Hematopoietic multipotent progenitor cell treated with erythropoietin and hydrocortisone succinate and interleukin-3 and kit ligand, for 6 days (in vitro differentiated cells): Measurements from ENCODE around the gene CRAMP1.
A peak's percentile ranks its signal among the peaks of the same experiment; 100 is the strongest.

ENCODE experiments used
- DNase-seq: peaks from one replicate; pipeline ENCODE4 v3.0.0-alpha.2; 2015

CRAMP1 gene

DNA sequence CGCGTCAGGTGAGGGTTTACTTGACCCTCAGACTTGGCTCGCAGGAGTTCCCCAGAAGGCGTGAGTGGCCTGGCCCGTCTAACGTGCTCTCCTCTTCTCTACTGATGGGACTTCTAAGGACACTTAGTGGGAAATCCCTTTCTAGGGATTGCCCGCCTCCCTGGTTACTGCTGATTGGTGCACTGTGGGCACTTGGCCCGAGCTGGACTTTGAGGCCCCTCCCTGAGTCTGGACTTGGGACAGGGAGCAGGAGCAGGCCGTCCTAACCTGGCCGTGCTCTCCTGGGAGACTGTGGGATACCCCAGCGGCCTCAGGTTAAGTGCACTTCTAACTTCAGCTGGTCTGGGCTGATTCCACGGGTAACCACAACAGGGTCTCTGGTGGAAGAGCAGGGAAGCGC, 15.0 kb upstream of the CRAMP1 start:
- no peak for DNase-seq

DNA sequence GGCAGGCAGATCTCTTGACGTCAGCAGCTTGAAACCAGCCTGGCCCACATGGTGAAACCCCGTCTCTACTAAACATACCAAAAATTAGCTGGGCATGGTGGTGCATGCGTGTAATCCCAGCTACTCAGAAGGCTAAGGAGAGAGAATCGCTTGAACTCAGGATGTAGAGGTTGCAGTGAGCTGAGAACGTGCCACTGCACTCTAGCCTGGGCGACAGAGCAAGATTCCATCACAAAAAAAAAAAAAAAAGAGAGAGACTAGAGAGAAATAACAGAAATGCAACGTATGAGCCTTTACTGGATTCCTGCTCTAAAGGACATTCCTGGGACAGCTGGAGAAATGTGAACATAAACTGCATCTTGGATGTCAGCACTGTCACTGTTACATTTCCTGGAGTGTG, 11.1 kb upstream of the CRAMP1 start:
- no peak for DNase-seq

DNA sequence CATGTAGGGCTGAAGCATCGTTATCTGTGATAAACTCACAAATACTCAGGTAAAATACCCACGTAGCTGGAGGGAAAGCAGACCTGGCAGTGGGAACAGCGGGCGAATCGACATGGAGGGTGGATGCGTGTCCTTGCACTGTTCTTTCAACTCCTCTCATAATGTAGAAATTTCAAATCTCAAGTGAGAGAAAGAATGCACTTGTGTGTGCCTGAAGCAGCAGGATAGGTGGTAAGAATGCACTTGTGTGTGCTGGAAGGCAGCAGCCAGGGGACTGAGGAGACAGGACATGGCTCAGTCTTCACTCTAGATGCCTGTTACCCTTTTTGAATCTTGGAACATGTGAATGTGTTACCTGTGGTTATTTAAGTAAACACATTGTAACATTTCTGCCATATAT, 10.7 kb upstream of the CRAMP1 start:
- no peak for DNase-seq

DNA sequence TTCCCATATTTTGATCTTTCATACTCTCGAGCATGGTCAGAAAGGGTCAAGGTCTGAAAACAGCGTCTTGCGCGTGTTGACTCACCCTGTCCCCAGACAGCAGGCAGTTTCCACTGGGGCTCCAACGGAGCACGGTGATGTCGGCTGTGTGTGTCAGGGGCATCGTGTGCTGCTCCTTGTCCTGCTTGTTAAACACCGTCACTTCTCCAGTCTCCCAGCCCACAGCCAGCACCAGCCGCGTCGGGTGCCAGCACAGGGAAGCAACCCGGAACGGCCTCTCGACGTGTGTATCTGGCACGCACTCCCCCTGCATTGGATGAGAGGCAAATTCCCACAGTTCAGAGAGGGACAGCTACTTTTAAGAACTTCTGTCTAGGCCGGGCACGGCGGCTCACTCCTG, 9.9 kb upstream of the CRAMP1 start:
- no peak for DNase-seq

DNA sequence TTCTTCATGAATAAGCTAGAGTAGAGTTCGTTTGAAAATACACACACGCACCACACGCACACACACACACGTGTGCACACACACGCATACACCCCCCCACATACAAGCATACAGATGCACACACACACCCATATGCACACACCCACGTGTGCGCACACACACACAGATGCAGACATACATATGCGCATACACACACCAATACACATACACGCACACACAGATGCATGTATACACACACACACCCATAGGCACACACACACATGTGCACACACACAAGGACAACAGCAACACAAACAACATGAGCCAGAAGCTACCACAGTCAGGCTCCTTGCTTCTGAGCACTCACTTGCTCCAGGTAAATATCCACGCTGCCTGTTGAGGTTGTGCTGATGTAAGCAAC, 5.4 kb upstream of the CRAMP1 start:
- DNase-seq, result no peak

DNA sequence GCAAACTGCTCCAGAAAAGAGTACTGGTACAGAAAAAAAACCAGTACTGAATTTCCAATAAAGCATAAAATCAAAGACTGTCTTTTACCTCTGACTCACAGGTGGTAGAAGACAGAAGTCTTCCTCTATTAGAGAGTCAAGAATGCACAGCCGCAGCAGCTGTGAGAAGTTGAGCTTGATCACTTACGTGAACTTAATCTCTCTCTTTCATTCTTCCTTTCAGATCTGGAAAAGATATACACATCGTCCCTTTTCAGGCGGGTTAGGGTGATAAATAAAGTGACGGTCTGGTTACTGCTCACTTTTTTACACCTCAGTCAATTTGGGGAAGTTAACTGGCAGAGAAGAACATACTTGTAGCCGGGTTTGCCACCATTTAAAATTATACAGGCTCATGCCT, 4.2 kb upstream of the CRAMP1 start:
- DNase-seq, result no peak

DNA sequence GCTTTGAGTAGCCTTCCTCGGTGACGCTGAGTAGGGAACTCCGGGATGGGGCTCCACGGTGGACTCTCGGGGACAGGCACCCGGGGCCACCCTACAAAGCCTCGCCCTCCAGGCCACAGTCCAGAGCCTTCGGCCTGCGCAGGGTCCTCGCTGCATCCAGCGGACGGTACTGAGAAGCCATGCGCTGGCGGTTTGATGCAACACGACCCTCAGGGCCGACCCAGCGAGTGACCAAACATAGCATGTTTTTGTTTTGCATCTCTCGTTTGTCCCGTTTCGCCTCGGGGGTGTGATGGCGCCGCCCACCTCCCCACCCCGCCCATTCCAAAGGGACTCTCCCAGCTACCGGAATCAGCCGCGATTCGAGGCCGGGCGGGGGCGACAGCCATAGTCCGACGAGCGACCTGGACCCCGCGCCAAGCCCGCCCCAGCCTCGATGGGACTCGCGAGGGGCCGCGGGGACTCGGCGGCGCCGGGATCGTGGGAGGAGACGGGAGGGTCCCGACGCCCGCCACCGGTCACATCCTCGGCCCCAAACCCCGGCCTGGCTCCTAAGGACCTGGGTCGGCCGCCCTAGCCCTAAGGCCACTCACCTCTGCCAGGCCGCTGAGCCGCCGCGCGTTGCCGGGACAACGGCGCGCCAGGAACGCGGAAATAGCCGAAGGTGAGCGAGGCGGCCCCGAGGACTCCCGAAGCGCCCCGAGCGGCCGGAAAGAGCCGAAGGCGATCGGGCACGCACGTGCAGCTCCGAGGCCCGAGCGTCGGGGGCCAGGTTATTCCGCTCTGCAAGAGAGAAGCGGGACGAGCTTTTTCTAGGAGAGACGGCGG, 1.9 kb upstream of the CRAMP1 start:
- peak; percentile 95 for DNase-seq

DNA sequence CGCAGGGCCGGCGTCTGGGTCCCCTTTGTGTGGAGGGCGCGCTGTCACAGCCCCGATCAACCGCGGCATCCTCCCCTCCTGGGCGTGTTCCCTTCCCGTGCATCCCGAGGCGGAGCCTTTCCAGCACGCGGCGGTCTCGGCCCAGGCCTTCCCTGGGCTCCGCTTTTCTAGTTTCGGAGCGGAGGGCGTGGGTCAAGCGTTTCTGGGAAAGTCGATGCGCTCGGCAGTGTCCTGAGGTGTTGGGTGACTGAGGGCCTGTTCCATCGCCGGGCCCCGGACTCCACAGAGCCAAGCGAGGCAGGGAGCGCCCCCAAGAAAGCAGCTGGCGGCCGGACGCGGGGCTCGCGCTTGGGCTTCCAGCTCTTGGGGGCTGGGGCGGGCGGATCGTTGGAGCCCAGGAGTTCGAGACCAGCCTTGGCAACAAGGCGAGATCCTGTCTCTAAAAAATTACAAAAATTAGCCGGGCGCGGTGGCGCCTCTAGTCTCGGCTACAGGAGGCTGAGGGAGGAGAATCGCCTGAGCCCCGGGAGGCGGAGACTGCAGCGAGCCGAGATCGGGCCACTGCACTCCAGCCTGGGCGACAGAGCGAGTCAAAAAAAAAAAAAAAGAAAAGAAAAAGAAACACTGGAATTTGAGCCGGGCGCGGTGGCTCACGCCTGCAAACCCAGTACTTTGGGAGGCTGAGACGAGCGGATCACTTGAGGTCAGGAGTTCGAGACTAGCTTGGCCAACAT, 1.1 kb upstream of the CRAMP1 start:
- DNase-seq, result no peak

DNA sequence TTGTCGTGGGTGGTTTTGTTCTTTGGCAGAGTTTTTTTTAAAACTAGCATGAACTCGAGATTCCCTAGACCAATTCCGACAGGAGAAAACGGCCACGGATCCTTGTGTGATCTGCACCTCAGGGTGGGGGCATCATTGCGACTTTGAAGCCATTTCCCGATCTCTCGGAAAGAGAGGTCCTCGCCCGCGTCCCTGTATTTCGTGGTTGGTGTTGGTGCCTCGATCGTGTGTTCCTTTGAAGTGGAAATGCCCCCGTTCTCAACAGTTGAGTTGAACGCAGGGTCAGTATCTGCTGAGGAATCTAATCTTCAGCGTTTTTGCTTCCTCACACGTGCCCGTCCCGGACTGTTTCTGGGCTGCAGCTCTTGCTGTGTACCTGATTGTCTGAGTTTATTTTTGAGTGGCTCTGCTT, 1.1 kb downstream of the CRAMP1 start:
- peak; percentile 68 for DNase-seq

DNA sequence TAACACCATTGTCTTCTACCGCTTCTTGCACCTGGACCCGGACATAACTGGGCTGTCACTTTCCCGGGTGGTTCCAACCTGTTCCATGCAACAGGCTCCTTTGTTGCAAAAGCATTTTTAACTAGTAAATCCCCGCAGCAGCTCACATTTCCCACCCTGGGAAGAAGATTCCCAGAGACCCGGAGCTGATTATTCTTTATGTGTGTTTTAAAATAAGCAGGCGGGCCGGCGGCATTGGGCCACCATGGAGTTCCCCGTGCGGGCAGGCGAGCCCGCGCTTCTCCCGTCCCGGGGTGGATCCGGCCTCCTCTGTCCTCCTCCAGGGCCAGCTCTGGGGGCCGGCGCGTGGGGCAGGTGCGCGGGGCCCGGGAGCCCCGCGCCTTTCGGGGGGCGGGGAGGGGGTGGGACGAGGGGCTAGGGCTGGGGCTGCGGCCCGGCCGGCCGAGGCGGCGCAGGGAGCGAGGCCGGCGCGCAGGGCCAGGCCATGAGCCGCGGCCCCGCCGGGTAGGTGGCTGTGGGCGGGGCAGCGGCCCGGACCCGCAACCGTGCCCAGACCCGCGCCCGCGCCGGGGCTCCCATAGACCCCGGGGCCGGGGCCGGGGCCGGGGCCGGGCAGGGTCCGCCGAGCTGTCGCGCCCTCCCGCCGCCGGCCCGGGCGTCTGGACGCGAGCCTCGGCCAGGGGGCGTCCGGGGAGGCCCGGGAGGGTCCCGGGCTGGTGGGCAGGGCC, 1.7 kb downstream of the CRAMP1 start:
- DNase-seq, result peak; percentile 35

DNA sequence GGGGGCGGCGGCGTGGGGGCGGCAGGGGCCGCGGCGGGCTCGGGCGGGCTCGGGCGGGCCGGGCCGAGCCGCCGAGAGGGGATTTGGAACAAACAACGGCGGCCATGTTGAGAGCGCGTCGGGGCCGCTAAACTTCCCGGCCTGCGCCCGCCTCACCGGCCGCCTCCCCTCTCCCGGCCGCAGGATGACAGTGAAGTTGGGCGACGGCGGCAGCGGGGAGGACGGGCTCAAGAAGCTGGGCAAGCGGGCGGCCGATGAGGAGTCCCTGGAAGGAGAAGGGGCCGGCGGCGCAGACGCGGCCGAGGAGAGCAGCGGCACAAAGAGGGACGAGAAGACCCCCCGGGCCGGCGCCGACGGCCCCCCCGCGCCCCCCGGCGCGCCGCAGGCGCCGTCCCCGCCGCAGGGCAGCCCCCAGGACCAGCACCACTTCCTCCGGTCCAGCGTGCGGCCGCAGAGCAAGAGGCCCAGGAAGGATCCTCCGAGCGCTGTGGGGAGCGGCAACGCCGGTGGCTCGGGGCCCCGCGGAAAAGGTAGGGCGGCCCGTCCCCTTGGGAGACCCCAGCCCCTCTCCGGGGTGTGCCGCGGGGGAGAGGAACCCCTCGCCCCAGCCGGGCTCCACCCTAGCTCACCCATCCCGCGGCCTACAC, 2.4 kb downstream of the CRAMP1 start:
- peak; percentile 58 for DNase-seq

DNA sequence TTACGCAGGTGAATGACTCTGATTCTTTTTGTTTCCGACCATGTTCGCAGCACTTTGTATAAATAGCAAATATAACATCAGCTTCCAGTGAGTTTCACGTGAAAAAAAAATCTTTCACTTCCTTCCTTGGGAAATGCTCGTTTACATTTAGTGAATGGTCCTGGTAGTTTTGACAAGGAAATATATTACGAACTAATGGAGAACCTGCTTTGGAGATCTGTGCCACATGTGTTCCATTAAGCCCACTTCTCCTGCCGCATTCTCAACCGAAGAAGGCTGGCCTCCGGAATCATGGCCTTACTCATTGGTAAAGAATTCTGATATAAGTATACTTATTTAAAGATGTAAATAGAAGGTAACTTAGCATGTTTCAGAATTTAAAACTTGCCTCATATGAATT, 3.6 kb downstream of the CRAMP1 start:
- no peak for DNase-seq

DNA sequence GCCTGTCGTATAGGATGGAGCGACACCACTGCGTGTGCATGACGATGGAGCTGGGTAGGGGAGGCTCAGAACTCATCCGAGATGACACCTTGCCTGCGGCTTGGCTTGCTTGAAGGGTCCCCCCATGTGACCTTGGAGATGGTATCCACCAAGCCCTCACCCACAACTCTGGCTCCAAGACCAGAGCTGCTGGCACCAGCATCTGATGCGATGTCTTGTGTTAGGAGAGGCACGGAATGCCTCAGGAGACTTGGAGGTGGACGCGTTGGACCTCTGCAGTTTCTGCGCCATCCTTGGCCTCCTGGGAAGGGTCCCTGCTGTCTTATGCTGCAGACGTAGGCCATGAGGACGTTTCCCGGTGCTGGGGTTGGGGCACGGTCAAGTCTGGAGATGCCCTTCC, 7.8 kb downstream of the CRAMP1 start:
- DNase-seq, result no peak

DNA sequence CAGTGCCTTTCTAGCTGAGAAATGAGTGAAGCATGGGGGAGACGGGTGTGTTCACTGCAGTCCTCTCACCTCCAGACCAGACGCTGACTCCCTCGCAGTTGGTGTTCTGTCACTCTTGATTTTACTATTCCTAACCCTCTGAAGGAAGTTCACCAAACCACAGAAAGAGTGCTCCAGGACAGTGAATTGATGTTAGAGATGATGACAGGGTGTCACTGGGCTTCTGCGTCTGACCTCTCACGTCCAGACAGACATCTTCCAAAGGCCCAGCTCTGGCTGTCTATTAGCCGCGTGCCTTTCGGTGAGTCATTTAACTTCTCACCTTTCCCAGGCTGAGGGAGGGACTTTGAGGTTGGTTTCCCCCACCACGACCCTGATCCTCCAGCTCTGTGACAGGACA, 8.2 kb downstream of the CRAMP1 start:
- no peak for DNase-seq

DNA sequence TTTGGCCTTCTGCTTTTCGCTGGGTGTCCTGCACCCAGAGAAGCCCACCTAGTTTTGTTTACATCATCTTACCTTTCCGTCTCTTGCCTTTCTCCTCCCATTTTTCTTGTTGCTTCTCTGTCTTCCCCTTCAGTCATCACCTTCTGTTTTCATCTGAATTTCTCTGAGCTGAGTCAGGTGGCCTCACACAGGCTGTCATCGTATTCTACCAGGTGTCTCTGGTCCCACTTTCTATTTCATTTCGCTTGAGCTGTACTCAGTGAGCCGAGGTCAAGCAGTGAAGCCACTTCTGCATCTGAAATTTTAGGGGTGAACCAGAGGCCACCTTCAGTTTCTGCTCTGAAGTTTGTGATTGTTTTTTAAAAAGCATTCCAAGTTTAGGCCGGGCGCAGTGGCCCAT, 9.7 kb downstream of the CRAMP1 start:
- DNase-seq, result no peak

DNA sequence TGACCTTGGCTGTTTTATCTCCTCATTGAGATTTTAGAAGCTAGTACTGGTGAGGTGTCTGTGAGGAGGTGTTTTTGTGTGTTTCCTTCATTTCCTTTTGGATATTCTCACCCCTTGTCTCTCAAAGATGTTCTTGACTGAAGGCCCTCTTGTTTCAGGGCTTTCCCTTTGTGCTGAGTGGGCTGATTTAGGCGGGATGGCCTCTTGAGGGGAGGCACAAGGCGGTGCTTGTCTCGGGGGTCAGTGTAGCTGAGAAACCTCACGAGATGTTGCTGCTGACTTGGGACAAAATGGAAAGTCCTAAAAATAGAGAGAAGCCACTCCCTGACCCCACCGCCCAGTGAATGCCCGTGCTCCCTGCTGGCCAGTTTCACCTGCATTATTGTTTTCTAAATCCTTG, 14.2 kb downstream of the CRAMP1 start:
- DNase-seq, result no peak

DNA sequence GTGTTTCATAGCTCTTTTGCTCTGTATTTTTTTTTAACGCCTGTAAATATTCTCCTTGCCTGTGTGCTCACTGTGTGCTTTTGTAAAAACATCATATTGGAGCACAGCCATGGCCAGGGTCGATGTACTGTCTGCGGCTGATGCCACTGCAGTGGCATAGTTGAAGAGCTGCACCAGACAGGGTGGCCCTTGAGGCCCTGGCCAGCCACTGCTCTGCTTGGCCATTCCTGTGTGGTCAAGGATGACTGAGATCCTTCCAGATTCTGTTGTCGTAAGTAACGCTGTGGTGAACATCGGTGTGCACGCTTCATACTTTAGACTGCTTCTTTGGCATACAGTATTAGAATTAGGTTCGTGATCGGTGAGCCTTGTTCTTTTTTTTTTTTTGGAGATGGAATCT, 14.6 kb downstream of the CRAMP1 start:
- no peak for DNase-seq

DNA sequence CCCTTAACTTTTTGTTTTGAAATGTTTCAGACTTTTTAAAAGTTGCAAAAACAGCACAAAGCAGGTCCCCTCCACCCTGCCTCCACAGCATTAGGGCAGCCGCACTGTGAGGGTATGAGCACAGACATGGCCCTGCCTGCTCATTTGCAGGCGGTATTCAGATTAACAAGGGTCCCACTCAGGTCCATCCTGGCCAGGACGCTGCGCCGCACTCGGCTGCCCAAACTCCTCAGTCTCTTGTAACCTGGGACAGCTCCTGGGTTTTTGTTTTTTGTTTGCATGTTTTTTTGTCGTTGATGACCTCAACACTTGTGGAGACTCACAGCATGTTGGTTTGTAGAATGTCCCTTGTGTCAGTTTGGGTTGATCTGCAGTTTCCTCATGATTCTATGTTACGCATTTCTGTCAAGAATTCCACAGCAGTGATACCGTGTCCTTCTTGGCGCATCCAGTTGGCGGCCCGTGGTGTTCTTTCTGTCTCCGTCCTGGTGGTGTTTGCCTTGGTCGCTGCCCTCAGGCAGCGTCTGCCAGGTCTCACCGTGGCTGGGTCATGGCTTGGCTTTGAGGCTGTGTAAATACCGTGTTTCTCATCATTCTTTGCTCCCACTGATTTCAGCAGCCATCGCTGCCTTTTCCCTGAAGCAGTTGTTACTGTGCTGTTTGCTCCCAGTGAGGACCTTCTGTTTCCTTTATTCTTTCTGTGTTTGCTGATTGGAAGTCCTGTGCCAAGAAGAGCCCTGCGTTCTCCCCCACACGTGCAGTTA, 18.5 kb downstream of the CRAMP1 start:
- DNase-seq, result no peak

DNA sequence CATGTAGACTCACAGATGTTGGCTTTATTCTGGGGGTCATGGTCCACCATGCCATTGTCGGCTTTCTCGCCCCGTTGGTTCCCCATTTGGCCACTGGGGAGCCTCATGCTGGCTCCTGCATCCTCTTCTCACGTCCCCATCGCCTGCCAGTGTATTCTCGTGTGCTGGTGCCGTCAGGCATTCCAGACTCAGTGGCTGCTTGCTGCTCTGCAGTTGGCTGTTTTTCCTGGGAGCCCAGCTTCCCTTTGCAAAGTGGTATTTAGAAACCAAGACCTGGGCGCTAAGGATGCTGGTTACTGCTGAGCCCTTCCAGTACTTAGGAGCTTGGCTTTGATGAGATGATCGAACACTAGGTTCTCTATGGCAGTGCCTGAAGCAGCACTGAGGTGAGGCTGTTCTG, 19.1 kb downstream of the CRAMP1 start:
- DNase-seq, result no peak

DNA sequence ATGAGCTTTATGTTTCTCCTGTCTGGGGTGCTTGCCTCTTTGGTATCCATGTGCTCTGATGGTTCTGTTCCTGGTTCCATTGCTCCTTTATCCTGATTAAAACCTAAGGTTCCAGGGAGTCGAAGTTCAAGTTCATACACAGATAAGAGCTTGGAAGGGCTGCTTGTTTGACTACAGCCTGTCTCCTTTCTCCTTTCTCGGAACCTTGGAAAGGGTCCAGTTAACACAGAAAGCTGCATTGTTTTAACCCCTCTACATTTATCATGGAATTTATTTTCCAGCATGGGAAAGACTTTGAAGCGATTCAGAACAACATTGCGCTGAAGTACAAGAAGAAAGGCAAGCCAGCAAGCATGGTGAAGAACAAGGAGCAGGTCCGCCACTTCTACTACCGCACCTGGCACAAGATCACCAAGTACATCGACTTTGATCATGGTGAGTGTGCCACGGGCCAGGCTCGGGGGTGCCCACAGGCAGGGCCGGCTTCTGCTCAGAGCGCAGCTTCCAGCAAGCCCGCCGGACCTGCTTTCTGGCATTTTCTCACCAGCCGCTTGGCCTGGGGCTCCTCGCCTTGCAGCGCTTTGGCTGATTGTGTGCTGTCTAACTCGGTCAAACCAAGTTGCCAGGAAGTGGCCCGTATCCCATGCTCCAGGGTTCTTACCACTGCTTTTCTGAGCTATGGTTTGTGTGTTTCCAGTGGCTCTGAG, 19.9 kb downstream of the CRAMP1 start:
- no peak for DNase-seq

DNA sequence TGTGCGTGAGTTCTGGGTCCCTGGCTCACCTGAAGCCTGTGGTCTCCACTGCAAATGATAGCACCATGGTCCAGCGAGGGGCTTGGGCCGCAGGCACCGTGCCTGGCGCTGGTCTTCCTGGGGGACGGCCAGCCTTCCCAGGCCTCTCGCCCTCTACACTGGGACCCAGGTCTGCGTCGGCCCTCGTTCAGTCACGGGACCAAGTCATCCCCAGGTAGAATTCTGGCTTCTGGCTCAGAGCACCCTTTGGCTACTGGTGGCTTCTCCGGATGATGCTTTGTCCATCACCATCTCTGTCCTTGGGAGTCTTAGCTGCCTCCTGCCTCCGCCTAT, 20.4 kb downstream of the CRAMP1 start:
- no peak for DNase-seq

DNA sequence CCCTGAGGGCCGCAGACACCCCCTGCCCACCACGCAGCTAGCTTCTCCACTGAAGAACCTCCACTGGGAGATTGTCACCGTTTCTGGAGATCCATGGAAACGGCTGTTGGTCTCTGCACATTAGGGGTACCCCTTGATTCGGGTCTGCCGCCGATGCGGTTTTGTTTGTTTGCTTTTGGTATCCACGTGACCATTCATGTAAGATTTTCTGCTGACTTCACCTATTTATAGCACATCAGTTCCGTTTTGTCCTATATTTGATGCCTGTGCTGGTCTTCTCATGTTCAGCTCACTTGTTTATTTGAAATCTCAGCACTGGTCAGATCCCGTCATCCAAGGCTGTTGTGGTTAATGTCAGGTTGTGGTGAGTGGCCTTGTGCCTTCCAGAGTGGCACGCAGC, 21.1 kb downstream of the CRAMP1 start:
- DNase-seq, result no peak
